Erythroblast (primary cell): ENCODE data around the gene TSFM.
"Not testable (repeated sequence)": the region's sequence is repeated elsewhere in the genome, so short reads cannot be mapped to it uniquely, and the experiment has no call there.

Source experiments
- GATA1 ChIP-seq: IDR thresholded peaks from 2 replicates; pipeline ENCODE4 v1.6.1; 2011; ENCODE audit warnings: low read depth, mild to moderate bottlenecking, control low read depth, low read length, moderate library complexity
- POLR2A ChIP-seq: IDR thresholded peaks from 2 replicates; pipeline ENCODE4 v1.6.1; 2011; ENCODE audit warnings: mild to moderate bottlenecking, low read length

GRCh38 chr12:57820119-57820518 is 37.5 kb downstream of the TSFM start:
- not testable (repeated sequence) for TF ChIP-seq POLR2A, GATA1
